Measurements from ENCODE around the gene TBC1D22B. TPM values are rescaled to one million over a fixed set of nuclear protein-coding genes. Genes with fewer than 3 reads are reported as not detected.

Gene TBC1D22B
- total and polyA plus RNA-seq, 2 of the 13 experiments (the other 11 are each of a cell fraction or from before 2014, with no cell fraction given) = 9.7 to 12.9 TPM

DNA sequence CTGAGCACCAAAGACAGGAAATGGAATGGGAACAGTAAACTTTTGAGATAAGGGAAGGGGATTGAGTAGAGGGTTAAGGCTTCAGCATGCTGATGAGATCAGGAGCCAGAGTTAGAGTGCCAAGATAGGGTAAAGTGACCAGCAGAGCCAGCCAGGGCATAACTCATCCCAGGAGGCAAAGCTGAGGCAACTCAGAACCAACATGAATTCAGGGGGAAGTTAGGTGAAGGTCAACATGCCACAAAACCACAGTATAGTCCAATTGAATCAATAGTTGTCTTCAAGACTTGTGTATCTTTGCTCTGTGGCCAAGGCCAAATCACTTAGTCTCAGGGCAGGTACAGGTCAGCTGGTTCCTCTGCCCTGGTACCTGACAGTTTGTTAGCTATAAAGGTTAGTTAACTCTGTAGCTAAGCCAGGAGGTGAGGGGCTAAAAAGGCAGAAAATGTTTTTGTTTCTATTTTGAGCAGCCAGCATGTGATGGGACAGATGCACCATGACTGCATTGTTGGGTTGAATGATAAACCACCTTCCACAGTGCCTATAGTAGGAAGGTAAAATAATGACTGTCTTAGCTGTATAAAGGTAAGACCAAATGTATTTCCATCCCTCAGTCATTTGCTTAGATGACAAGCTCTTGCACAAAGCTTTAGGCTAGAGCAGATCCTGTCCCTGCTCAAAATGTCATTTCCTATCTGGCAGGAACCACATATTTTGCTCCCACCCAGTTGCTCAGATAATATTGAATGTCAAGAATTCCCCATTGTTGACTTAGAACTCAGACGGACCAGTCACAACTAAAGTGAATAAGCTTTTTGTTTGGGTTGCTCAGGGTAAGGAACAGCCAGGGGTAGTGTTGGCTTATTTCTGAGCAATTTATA is 112.0 kb downstream of the TBC1D22B start (continued):
- TF ChIP-seq, protein P1, sequence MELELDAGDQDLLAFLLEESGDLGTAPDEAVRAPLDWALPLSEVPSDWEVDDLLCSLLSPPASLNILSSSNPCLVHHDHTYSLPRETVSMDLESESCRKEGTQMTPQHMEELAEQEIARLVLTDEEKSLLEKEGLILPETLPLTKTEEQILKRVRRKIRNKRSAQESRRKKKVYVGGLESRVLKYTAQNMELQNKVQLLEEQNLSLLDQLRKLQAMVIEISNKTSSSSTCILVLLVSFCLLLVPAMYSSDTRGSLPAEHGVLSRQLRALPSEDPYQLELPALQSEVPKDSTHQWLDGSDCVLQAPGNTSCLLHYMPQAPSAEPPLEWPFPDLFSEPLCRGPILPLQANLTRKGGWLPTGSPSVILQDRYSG (CRISPR knock-in tag; IDR thresholded peaks at IDR 0.05) = no peak
- 0 out of 2 replicates have a peak, but pooled peaks have one; percentile 23 for TF ChIP-seq KMT2A (CRISPR knock-in tag; IDR thresholded peaks at IDR 0.05)
- TF ChIP-seq REPIN1 (CRISPR knock-in tag; IDR thresholded peaks at IDR 0.05; ENCODE audit: borderline replicate concordance, low read depth) = peak; percentile 33; the same call in 1 of the 2 replicates
- no peak for TF ChIP-seq SMAD1 (CRISPR knock-in tag; IDR thresholded peaks at IDR 0.05; ENCODE audit: borderline replicate concordance, low read depth)
- TF ChIP-seq GATA4 (IDR thresholded peaks at IDR 0.05; ENCODE audit: borderline replicate concordance, low read depth) = no peak
- TF ChIP-seq ZNF672 (CRISPR knock-in tag; IDR thresholded peaks at IDR 0.05) = no peak
- no peak for TF ChIP-seq MATR3 (CRISPR knock-in tag; IDR thresholded peaks at IDR 0.05)
- TF ChIP-seq, protein P2, sequence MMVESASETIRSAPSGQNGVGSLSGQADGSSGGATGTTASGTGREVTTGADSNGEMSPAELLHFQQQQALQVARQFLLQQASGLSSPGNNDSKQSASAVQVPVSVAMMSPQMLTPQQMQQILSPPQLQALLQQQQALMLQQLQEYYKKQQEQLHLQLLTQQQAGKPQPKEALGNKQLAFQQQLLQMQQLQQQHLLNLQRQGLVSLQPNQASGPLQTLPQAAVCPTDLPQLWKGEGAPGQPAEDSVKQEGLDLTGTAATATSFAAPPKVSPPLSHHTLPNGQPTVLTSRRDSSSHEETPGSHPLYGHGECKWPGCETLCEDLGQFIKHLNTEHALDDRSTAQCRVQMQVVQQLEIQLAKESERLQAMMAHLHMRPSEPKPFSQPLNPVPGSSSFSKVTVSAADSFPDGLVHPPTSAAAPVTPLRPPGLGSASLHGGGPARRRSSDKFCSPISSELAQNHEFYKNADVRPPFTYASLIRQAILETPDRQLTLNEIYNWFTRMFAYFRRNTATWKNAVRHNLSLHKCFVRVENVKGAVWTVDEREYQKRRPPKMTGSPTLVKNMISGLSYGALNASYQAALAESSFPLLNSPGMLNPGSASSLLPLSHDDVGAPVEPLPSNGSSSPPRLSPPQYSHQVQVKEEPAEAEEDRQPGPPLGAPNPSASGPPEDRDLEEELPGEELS (CRISPR knock-in tag; IDR thresholded peaks at IDR 0.05) = peak; percentile 54; the same call in 1 of the 2 replicates
- TF ChIP-seq, protein P3, sequence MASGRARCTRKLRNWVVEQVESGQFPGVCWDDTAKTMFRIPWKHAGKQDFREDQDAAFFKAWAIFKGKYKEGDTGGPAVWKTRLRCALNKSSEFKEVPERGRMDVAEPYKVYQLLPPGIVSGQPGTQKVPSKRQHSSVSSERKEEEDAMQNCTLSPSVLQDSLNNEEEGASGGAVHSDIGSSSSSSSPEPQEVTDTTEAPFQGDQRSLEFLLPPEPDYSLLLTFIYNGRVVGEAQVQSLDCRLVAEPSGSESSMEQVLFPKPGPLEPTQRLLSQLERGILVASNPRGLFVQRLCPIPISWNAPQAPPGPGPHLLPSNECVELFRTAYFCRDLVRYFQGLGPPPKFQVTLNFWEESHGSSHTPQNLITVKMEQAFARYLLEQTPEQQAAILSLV (CRISPR knock-in tag; IDR thresholded peaks at IDR 0.05; ENCODE audit: borderline replicate concordance) = no peak
- peak; percentile 96 for TF ChIP-seq NCOA2 (CRISPR knock-in tag; IDR thresholded peaks at IDR 0.05)
- TF ChIP-seq ZNF143 (CRISPR knock-in tag; IDR thresholded peaks at IDR 0.05) = no peak
- TF ChIP-seq, protein P4, sequence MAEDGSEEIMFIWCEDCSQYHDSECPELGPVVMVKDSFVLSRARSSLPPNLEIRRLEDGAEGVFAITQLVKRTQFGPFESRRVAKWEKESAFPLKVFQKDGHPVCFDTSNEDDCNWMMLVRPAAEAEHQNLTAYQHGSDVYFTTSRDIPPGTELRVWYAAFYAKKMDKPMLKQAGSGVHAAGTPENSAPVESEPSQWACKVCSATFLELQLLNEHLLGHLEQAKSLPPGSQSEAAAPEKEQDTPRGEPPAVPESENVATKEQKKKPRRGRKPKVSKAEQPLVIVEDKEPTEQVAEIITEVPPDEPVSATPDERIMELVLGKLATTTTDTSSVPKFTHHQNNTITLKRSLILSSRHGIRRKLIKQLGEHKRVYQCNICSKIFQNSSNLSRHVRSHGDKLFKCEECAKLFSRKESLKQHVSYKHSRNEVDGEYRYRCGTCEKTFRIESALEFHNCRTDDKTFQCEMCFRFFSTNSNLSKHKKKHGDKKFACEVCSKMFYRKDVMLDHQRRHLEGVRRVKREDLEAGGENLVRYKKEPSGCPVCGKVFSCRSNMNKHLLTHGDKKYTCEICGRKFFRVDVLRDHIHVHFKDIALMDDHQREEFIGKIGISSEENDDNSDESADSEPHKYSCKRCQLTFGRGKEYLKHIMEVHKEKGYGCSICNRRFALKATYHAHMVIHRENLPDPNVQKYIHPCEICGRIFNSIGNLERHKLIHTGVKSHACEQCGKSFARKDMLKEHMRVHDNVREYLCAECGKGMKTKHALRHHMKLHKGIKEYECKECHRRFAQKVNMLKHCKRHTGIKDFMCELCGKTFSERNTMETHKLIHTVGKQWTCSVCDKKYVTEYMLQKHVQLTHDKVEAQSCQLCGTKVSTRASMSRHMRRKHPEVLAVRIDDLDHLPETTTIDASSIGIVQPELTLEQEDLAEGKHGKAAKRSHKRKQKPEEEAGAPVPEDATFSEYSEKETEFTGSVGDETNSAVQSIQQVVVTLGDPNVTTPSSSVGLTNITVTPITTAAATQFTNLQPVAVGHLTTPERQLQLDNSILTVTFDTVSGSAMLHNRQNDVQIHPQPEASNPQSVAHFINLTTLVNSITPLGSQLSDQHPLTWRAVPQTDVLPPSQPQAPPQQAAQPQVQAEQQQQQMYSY (CRISPR knock-in tag; IDR thresholded peaks at IDR 0.05) = no peak
- TF ChIP-seq, protein P5, sequence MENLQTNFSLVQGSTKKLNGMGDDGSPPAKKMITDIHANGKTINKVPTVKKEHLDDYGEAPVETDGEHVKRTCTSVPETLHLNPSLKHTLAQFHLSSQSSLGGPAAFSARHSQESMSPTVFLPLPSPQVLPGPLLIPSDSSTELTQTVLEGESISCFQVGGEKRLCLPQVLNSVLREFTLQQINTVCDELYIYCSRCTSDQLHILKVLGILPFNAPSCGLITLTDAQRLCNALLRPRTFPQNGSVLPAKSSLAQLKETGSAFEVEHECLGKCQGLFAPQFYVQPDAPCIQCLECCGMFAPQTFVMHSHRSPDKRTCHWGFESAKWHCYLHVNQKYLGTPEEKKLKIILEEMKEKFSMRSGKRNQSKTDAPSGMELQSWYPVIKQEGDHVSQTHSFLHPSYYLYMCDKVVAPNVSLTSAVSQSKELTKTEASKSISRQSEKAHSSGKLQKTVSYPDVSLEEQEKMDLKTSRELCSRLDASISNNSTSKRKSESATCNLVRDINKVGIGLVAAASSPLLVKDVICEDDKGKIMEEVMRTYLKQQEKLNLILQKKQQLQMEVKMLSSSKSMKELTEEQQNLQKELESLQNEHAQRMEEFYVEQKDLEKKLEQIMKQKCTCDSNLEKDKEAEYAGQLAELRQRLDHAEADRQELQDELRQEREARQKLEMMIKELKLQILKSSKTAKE (CRISPR knock-in tag; IDR thresholded peaks at IDR 0.05; ENCODE audit: borderline replicate concordance) = peak; percentile 93
- TF ChIP-seq ZNF484 (CRISPR knock-in tag; IDR thresholded peaks at IDR 0.05; ENCODE audit: borderline replicate concordance, low read depth) = no peak
- no peak for TF ChIP-seq ZNF83 (CRISPR knock-in tag; IDR thresholded peaks at IDR 0.05; ENCODE audit: borderline replicate concordance)
- TF ChIP-seq AGO2 (optimal IDR thresholded peaks at IDR 0.05; ENCODE audit: low read depth, low read length) = no peak
- TF ChIP-seq TCF7L2 (IDR thresholded peaks at IDR 0.05; ENCODE audit: low read depth, low read length) = no peak
- 0 out of 2 replicates have a peak, but pooled peaks have one; percentile 35 for TF ChIP-seq FOXA1 (IDR thresholded peaks at IDR 0.05)
- TF ChIP-seq FOXA1 (CRISPR knock-in tag; IDR thresholded peaks at IDR 0.05) = peak; percentile 98

Data from HepG2 (cell line).